Prostate gland (tissue), 2 donors: ENCODE measurements around the gene SULT4A1. TPM values are rescaled to one million over a fixed set of nuclear protein-coding genes. Genes with fewer than 3 reads are reported as not detected.

Source experiments
- DNase-seq: peaks from one replicate; pipeline ENCODE4 v3.0.0-alpha.2; 2019; ENCODE audit warnings: low spot score
- H3K27ac ChIP-seq, 2 donors: fragments of 200-600 bp; sonication (generic); 2 replicates each; pipeline ENCODE4 v1.5.1; 2017 to 2019
- H3K27me3 ChIP-seq: fragments of 200-600 bp; sonication (generic); replicated peaks from 2 replicates; pipeline ENCODE4 v1.5.1; 2019; ENCODE audit not compliant: insufficient read depth
- H3K36me3 ChIP-seq, 2 donors: fragments of 200-600 bp; sonication (generic); 1 replicate in 1 of 2; 2 replicates in 1 of 2; pipeline versions ENCODE4 v1.5.1 to v1.8.1; 2017 to 2019
- H3K4me1 ChIP-seq: fragments of 200-600 bp; sonication (generic); replicated peaks from 2 replicates; pipeline ENCODE4 v1.5.1; 2019
- H3K4me3 ChIP-seq, 2 donors: fragments of 200-600 bp; sonication (generic); 2 replicates each; pipeline ENCODE4 v1.5.1; 2017 to 2019
- H3K9me3 ChIP-seq: fragments of 200-600 bp; sonication (generic); 2 replicates; pipeline ENCODE4 v1.5.1; 2017
- POLR2A ChIP-seq: fragments of 450-650 bp; IDR thresholded peaks from one replicate; pipeline ENCODE4 v1.6.1; 2016; ENCODE audit warnings: antibody characterized with exemption, mild to moderate bottlenecking
- POLR2AphosphoS5 ChIP-seq: sonication (generic); formaldehyde crosslinking; IDR thresholded peaks from one replicate; pipeline ENCODE4 v1.6.1; 2017; ENCODE audit warnings: antibody characterized with exemption
- WGBS: methylation state at CpG from one replicate; pipeline ENCODE4 v1.1.5; 2018; 5-methylcytosine and 5-hydroxymethylcytosine counted together
- intact Hi-C: fragments of 100-400 bp; cut with DNase I; formaldehyde crosslinking; loops from one replicate; pipeline ENCODE4 v1.14.2; 2022
- total RNA-seq, 2 donors: library from RNA; depleted of rRNA; stranded (reverse); fragments of >200 nt; gene quantifications; one replicate each; pipeline ENCODE4 v1.1.0, GENCODE V29; 2016
- TF ChIP-seq, protein P1 (sequence below), 4 experiments: fragments of 200-600 bp in 2 of 4; fragments of 450-650 bp in 2 of 4; sonication (generic) in 2 of 4; IDR thresholded peaks; 1 replicate in 3 of 4; 2 replicates in 1 of 4; pipeline ENCODE4 v1.5.1; 2016 to 2019; ENCODE audit warnings: antibody characterized with exemption in 4 of 4, mild to moderate bottlenecking in 2 of 4, moderate library complexity in 2 of 4

SULT4A1 gene
- total RNA-seq, 2 donors from 2014 or later, result 0.14 to 3.3 TPM

DNA sequence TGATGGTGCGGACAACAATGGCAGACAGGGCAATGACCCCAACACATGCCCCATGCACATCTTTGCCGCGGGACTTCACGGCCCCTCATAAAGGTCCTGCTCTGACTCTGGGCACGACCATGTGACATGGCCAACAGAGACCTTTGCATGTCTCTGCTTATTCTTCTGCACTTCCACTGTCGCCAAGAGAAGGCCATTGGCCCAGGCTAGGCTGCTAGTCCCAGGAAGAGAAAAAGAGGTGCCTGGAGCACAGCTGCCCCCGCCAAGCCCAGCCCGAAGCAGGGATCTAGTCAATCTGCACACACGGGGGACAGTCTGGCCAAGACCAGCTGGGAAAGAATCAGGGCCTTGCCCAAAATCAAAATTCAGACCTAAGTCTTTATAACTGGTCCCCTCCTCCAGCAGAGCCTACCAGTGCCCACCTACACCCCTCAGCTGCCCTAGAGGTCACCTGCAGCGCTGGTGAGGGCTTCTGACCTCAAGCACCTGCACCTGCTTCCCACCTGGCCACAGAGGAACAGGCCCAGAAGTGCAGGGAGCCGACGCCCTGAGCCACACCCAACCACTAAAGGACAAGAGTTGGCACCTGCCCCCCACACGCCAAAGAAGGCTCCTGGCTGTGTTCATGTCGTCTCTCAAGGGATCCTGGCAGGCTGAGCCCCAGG lies 8.1 kb downstream of the SULT4A1 start:
- Histone ChIP-seq H3K27ac (no peak overlapping the region), H3K27me3 (peaks cover 9% of the 10 kb centered on the region), H3K36me3 (no peaks in the 10 kb centered on the region), H3K4me1 (no peaks in the 10 kb centered on the region), H3K4me3 (no peak overlapping the region), H3K9me3 (no peaks in the 10 kb centered on the region)
- DNase-seq, result no peak
- intact Hi-C loops, result no loop called here
- TF ChIP-seq POLR2AphosphoS5, result no peak
- TF ChIP-seq POLR2A, result no peak
- TF ChIP-seq, protein P1, sequence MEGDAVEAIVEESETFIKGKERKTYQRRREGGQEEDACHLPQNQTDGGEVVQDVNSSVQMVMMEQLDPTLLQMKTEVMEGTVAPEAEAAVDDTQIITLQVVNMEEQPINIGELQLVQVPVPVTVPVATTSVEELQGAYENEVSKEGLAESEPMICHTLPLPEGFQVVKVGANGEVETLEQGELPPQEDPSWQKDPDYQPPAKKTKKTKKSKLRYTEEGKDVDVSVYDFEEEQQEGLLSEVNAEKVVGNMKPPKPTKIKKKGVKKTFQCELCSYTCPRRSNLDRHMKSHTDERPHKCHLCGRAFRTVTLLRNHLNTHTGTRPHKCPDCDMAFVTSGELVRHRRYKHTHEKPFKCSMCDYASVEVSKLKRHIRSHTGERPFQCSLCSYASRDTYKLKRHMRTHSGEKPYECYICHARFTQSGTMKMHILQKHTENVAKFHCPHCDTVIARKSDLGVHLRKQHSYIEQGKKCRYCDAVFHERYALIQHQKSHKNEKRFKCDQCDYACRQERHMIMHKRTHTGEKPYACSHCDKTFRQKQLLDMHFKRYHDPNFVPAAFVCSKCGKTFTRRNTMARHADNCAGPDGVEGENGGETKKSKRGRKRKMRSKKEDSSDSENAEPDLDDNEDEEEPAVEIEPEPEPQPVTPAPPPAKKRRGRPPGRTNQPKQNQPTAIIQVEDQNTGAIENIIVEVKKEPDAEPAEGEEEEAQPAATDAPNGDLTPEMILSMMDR (IDR thresholded peaks at IDR 0.05), result no peak
- 76% methylated on average over 14 of the region's 14 CpGs for WGBS

DNA sequence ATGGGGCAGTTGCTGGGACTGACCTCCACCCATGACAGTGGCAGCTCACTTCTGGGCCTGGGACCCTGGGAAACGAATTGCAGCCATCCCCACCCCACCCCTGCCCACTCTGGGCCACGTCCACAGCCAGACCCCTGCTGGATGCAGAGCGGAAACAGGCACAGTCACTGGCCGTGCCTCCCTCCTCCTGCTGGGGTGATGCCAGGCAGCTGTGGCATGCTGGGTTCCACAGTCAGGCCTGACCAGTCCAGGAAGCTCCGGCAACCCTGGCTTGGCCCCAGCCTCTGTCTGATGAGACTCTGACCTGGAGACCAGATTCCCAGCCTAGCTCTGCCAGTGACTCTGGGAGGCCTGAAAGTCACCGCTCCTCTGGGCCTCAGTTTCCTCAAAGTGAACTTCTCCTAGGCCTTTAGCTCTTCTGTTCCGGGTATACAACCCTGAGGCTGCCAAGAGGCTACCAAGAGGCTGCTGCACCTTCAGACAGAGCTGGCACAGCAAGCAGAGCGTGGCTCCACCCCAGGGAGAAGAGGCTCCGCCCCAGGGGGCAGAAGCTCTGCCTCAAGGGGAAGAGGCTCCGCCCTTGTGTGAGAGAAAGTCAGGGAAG lies 8.9 kb downstream of the SULT4A1 start:
- Histone ChIP-seq H3K27me3 (peaks cover 9% of the 10 kb centered on the region), H3K4me3 (no peak overlapping the region), H3K36me3 (no peaks in the 10 kb centered on the region), H3K27ac (no peak overlapping the region), H3K9me3 (no peaks in the 10 kb centered on the region), H3K4me1 (no peaks in the 10 kb centered on the region)
- intact Hi-C loops, result no loop called here
- 72% methylated on average over 10 of the region's 10 CpGs for WGBS
- no peak for DNase-seq
- TF ChIP-seq, protein P1 (IDR thresholded peaks at IDR 0.05), result no peak
- no peak for TF ChIP-seq POLR2A
- TF ChIP-seq POLR2AphosphoS5, result no peak

DNA sequence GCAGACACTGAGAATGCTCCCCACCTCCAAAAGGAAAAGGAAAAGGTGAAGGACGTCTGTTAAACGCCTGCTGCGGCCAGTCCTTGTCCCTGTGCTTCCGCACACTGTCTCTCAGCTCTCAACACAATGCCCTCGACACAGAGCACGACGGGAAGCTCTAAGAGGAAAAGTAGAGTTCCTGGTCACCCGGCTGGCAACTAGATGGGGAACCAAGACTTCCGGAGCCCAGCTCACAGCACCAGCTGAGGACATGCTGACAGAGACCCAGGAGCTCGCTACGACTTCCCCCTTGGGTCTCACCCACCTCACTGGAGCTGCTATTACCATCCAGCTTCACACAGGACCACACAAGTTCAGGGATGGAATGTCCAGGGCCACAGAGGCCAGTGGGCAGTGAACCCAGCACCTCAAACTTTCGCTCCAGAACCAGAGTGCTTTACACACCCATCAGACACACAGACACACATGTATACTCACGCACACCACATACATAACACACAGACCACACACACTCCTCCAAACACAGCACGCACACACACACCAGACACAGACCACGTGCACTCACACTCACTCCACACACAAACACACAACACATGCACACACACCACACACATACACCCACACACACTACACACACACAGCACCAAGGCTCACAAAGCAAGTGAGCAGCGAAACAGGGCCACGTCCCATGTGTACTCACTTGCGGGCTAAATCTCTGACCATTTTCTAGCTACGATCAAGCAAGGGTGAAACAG lies 9.6 kb downstream of the SULT4A1 start:
- intact Hi-C loops, result no loop called here

DNA sequence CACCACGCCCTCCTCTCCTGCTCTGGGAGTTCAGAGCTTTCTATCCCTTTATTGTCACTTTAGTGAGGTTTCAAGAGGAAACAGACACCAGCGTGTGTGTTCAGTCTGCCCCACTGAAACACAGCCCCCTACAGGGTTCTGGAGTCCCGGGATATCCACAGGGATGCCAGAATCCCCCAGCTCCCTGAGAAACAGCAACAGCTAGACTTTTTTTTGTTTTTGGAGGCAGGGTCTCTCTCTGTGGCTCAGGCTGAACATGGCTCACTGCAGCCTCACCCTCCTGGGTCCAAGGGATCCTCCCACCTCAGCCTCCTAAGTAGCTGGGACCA lies 10.4 kb downstream of the SULT4A1 start:
- TF ChIP-seq POLR2AphosphoS5, result no peak
- TF ChIP-seq POLR2A, result no peak
- TF ChIP-seq, protein P1 (IDR thresholded peaks at IDR 0.05), result no peak
- Histone ChIP-seq H3K9me3 (no peaks in the 10 kb centered on the region), H3K27ac (no peak overlapping the region), H3K4me1 (no peaks in the 10 kb centered on the region), H3K4me3 (no peak overlapping the region), H3K27me3 (peaks cover 9% of the 10 kb centered on the region), H3K36me3 (no peaks in the 10 kb centered on the region)
- 44% methylated on average over 3 of the region's 3 CpGs for WGBS
- DNase-seq, result no peak
- intact Hi-C loops, result no loop called here

More for the DNA sequence above, 9.6 kb downstream of the SULT4A1 start:
- WGBS, result 85% methylated on average over 19 of the region's 19 CpGs
- peaks cover 9% of the 10 kb centered on the region for H3K27me3 ChIP-seq
- no peak overlapping the region for H3K4me3 ChIP-seq
- TF ChIP-seq, protein P1 (IDR thresholded peaks at IDR 0.05), result no peak
- no peak for TF ChIP-seq POLR2A
- TF ChIP-seq POLR2AphosphoS5, result no peak
- H3K4me1 ChIP-seq, result no peaks in the 10 kb centered on the region
- no peaks in the 10 kb centered on the region for H3K36me3 ChIP-seq
- no peak for DNase-seq
- H3K9me3 ChIP-seq, result no peaks in the 10 kb centered on the region
- H3K27ac ChIP-seq, result no peak overlapping the region
